ENCODE measurements around the gene RHBDD1. TPM values are rescaled to one million over a fixed set of nuclear protein-coding genes. Genes with fewer than 3 reads are reported as not detected.

RHBDD1 gene
- total RNA-seq, 4 donors from 2014 or later: 12.1 to 21.6 (median 19.3) TPM

DNA sequence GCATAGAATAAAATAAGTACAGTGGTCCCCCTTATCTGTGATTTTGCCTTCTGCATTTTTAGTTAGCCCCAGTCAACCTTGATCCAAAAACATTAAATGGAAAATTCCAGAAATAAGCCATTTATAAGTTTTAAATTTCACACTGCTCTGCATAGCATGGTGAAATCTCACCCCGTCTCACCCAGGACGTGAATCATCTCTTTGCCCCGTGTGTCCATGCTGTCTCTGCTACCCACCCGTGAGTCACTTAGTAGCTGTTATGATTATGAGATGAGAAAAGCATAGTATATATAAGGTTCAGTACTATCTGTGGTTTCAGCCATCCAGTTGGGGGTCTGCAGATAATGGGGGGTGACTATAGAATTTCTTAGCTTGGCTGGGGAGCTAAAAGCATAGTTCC lies 67.3 kb downstream of the RHBDD1 start:
- no peak for ATAC-seq (ENCODE audit: low FRiP score)
- no peak for DNase-seq (ENCODE audit: low spot score)
- TF ChIP-seq, protein P1, sequence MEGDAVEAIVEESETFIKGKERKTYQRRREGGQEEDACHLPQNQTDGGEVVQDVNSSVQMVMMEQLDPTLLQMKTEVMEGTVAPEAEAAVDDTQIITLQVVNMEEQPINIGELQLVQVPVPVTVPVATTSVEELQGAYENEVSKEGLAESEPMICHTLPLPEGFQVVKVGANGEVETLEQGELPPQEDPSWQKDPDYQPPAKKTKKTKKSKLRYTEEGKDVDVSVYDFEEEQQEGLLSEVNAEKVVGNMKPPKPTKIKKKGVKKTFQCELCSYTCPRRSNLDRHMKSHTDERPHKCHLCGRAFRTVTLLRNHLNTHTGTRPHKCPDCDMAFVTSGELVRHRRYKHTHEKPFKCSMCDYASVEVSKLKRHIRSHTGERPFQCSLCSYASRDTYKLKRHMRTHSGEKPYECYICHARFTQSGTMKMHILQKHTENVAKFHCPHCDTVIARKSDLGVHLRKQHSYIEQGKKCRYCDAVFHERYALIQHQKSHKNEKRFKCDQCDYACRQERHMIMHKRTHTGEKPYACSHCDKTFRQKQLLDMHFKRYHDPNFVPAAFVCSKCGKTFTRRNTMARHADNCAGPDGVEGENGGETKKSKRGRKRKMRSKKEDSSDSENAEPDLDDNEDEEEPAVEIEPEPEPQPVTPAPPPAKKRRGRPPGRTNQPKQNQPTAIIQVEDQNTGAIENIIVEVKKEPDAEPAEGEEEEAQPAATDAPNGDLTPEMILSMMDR (IDR thresholded peaks at IDR 0.05): no peak

DNA sequence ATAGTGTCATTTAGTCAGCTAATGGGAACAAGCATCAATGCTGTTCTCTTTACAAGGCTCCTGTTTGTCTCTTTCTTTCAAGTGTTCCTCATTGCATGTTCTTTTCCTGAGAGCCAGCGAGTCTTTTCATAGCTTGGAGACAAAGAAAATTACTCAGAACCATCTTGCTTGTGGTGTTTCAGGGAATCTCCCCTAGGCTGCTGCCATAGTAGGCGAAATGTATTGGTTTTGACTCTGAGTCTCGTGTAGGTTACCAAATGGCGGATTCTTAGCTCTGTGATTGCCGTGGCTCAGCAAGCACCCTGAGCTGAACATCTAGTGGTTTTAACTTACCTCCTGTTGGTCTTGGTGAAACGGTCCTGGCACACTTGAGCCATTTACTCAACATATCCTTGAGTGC lies 68.7 kb downstream of the RHBDD1 start:
- ATAC-seq (ENCODE audit: low FRiP score) (no peak), DNase-seq (ENCODE audit: low spot score) (no peak)
- TF ChIP-seq, protein P1 (IDR thresholded peaks at IDR 0.05): no peak

DNA sequence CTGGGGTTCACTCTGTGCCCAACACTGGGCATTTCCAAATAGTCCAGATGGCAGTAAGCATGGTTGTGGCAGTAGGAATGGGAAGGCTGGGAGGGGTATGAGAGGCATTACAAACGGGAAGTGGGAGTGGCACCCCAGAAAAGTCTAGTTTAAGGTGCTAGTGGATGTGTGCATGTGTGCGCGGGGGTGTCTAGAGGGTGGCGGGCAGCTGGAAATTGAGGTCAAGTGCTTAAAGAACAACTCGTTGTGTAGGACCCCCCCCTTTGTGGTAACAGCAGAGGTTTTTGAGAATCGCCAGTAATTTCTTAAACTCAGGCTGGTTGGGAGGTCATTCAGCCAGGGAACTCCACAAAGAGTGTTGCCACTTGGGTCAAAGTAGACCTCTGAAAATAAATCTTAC lies 69.9 kb downstream of the RHBDD1 start:
- TF ChIP-seq, protein P1 (IDR thresholded peaks at IDR 0.05): no peak
- no peak for DNase-seq (ENCODE audit: low spot score)
- ATAC-seq (ENCODE audit: low FRiP score): no peak

DNA sequence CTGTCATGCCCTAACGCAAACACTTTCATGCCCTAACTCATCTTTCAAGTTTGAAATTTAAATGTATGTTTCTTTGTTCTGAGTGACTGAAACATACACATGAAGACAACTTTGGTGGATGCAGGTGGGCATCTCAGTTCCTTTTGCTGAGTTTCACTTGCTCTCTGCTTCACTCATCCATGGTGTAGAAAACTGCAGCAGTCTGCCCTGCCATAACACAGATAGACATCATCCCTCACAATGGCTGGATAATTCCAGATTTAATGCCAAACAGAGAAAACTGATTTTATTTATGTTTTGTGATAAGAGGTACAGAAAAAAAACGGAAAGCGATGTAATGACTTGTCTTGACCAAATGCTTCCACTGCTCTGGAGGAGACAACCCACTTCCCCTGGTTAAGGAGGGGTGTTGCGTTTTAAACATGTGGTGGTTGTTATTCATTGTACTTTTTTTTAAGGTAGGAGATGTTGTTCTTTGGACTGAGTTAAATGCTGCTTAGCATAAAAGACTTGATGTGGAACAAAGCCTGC lies 70.4 kb downstream of the RHBDD1 start:
- TF ChIP-seq, protein P1 (IDR thresholded peaks at IDR 0.05): no peak
- ATAC-seq (ENCODE audit: low FRiP score) (no peak), DNase-seq (ENCODE audit: low spot score) (no peak)

DNA sequence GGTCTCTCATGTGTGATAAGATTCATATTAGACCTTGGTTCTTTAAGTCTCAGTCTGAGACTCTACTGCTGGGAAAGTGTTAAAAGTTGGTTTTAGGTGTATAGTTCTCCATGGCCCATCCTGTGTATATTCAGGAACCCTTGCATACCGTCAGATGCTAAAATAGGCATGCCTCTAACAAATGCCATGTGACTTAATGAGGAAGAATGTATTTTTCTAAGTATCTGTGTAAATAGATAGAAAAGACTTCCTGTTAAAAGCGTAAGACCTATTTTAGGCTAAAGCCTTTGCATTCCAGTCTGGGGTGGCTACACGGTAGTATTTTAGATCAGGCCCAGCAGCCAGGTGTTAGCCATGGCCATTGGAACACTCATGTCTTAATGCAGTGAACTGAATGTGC lies 73.3 kb downstream of the RHBDD1 start:
- ATAC-seq (ENCODE audit: low FRiP score): no peak

DNA sequence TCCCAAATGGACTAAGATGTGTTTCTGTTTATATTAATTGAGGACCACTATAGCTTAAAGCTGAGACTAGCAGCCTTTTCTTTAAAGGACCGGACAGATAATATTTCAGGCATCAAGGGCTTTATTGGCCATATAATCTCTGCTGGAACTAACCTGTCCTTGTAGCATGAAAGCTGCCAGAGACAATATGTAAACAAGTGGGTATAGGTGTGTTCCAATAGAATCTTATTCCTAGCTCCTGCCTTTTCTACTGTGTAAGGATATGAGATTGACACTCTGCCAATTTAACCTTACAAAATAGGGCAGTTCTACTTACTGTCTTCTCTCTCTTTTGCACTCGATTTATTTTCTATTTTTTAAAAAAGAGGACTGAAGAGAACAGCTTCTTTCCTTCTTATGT lies 74.0 kb downstream of the RHBDD1 start:
- TF ChIP-seq, protein P1 (IDR thresholded peaks at IDR 0.05): no peak
- ATAC-seq (ENCODE audit: low FRiP score): no peak

More for the DNA sequence above, 73.3 kb downstream of the RHBDD1 start:
- TF ChIP-seq, protein P1 (IDR thresholded peaks at IDR 0.05): no peak
- DNase-seq (ENCODE audit: low spot score): no peak

DNA sequence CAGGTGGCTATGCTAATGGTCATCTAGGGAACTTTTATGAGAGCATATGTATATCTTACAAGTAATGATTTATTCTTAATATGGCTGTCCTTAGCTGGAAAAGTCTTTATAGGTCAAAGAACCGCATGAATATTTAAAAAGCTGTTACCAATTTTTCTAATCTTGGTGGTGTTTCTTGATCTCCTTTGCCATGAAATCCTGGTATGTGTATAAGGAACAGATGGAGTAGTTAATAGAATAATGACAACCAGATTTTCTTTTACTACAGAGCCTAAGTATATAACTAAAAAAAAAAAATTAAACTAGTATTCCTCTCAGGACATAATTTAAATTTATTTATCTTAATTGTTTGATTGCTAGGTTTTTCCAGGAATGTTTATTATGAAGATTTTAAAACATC lies 74.5 kb downstream of the RHBDD1 start:
- no peak for ATAC-seq (ENCODE audit: low FRiP score)
- no peak for DNase-seq (ENCODE audit: low spot score)
- TF ChIP-seq, protein P1 (IDR thresholded peaks at IDR 0.05): no peak

More for the DNA sequence above, 74.0 kb downstream of the RHBDD1 start:
- no peak for DNase-seq (ENCODE audit: low spot score)

Data from omental fat pad (tissue), 4 donors.